Liver (tissue), 3 donors: Measurements from ENCODE around the gene ALDH1A2.

ENCODE experiments used
- CTCF ChIP-seq: fragments of 150-350 bp; IDR thresholded peaks from 2 replicates; pipeline ENCODE4 v1.5.1; 2017; ENCODE audit warnings: improper control_type of control experiment, low read depth, low read length; ENCODE audit not compliant: missing input control
- FOXA1 ChIP-seq: IDR thresholded peaks from 2 replicates; pipeline ENCODE4 v1.6.1; 2016; ENCODE audit warnings: antibody characterized with exemption
- MAX ChIP-seq: IDR thresholded peaks from 2 replicates; pipeline ENCODE4 v1.6.1; 2016; ENCODE audit warnings: antibody characterized with exemption
- RAD21 ChIP-seq, 2 donors: IDR thresholded peaks; 2 replicates each; pipeline ENCODE4 v1.6.1; 2016; ENCODE audit warnings: antibody characterized with exemption in 2 of 2, mild to moderate bottlenecking in 2 of 2
- YY1 ChIP-seq: IDR thresholded peaks from 2 replicates; pipeline ENCODE4 v1.6.1; 2016; ENCODE audit warnings: antibody characterized with exemption, mild to moderate bottlenecking
- donor health status: healthy.
- donor health status: healthy.

- TF ChIP-seq FOXA1 (no peak), MAX (no peak), YY1 (no peak), RAD21 (IDR thresholded peaks at IDR 0.05) (no peak), CTCF (no peak)
These were observed 71.9 kb downstream of the ALDH1A2 start for GRCh38 chr15:57993409-57994145.
